Lower lobe of right lung (tissue), 2 donors: ENCODE measurements around the gene BACH1. TPM values are rescaled to one million over a fixed set of nuclear protein-coding genes. Genes with fewer than 3 reads are reported as not detected.
A peak's percentile ranks its signal among the peaks of the same experiment; 100 is the strongest.
"Not testable (repeated sequence)": the region's sequence is repeated elsewhere in the genome, so short reads cannot be mapped to it uniquely, and the experiment has no call there.

ENCODE experiments used
- ATAC-seq, 2 donors: fragments of 200-7000 bp; cut with Tn5 transposase; one replicate each; pipeline ENCODE4 v1.9.1; 2020 to 2022; ENCODE audit warnings: mild to moderate bottlenecking in 2 of 2, moderate library complexity in 2 of 2
- DNase-seq: peaks from one replicate; pipeline ENCODE4 v3.0.0-alpha.2; 2020
- H3K27ac ChIP-seq: fragments of 200-600 bp; one replicate; pipeline ENCODE4 v1.8.0; 2022
- H3K27me3 ChIP-seq: fragments of 200-600 bp; one replicate; pipeline ENCODE4 v1.8.0; 2022; ENCODE audit warnings: low read depth
- H3K36me3 ChIP-seq: fragments of 200-600 bp; one replicate; pipeline ENCODE4 v1.8.0; 2022; ENCODE audit warnings: mild to moderate bottlenecking
- H3K4me1 ChIP-seq: fragments of 200-600 bp; one replicate; pipeline ENCODE4 v1.8.0; 2022
- H3K4me3 ChIP-seq: fragments of 200-600 bp; one replicate; pipeline ENCODE4 v1.8.0; 2022; ENCODE audit warnings: mild to moderate bottlenecking
- H3K9me3 ChIP-seq: fragments of 200-600 bp; one replicate; pipeline ENCODE4 v1.8.0; 2022
- CTCF ChIP-seq: fragments of 200-600 bp; IDR thresholded peaks from one replicate; pipeline ENCODE4 v1.8.0; 2022; ENCODE audit warnings: antibody characterized with exemption, mild to moderate bottlenecking
- intact Hi-C: fragments of 100-400 bp; cut with DNase I; formaldehyde crosslinking; loops from one replicate; pipeline ENCODE4 v1.11.0; 2022
- total RNA-seq: library from RNA; stranded (reverse); fragmentation: NEBNext Ultra II Directional; extraction: Animal tissue kit (Norgen Biotek cat#: 25700); gene quantifications from one replicate; pipeline ENCODE4 v1.2.1, GENCODE V29; 2021
- donor health status: DM: no; HTN: yes; CAD: no; lungs with severe emphysema.

Gene BACH1
- total RNA-seq, 1 donor from 2014 or later: 148 TPM

DNA sequence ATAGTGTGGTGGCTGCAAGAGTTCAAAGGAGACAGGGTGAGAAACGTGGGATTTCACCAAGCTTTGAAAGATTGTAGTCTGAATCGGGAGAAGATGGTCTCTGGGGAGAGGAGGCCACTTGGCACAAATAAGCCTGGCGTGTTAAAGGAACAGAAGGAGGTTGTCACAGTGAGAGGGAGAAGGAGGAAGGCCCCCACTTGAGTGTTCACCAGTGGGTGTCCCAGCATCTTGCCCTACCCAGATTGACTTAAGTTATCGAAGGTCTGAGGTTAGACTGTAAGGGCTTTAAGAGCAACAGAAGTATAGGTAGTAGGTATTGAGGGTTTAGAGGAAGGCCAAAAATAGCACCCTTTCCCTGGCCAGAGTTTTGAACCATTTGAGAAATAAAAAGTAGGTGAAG, 48.0 kb downstream of the BACH1 start:
- peaks cover 75% of the 10 kb centered on the region for H3K4me1 ChIP-seq
- no peaks in the 10 kb centered on the region for H3K27me3 ChIP-seq
- H3K9me3 ChIP-seq: no peaks in the 10 kb centered on the region
- ATAC-seq (no peak), DNase-seq (no peak)
- intact Hi-C loops: loop anchor here (10.0 kb wide), 1 partner anchor 182 kb away; no protein-coding TSS in a partner anchor
- no peak overlapping the region for H3K4me3 ChIP-seq
- H3K27ac ChIP-seq: no peak overlapping the region
- H3K36me3 ChIP-seq: peaks cover 13% of the 10 kb centered on the region
- TF ChIP-seq CTCF: no peak

DNA sequence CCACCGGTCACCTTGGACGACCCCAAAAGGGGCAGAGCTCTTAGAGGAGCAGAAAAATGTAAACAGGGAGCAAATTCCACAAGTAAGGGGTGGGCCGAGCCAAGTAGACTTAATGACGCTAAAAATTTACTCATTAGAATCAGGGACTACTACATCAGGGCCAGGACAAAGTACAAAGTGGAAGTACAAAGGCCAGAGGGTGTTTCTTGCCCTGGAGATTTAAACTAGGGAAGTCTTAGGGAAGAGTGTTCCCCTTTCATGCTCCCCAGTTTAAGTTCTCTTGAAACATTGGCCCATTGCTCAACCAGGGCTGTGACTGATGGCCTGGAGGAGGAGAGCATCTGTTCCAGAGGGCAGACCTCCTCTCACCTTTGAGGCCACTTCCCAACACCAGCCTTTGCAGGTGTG, 48.6 kb downstream of the BACH1 start:
- no peak for TF ChIP-seq CTCF
- intact Hi-C loops: loop anchor here (10.0 kb wide), 1 partner anchor 182 kb away; no protein-coding TSS in a partner anchor
- no peak overlapping the region for H3K4me3 ChIP-seq
- H3K36me3 ChIP-seq: peaks cover 13% of the 10 kb centered on the region
- no peaks in the 10 kb centered on the region for H3K27me3 ChIP-seq
- DNase-seq: no peak
- H3K27ac ChIP-seq: no peak overlapping the region
- H3K4me1 ChIP-seq: peaks cover 70% of the 10 kb centered on the region
- no peaks in the 10 kb centered on the region for H3K9me3 ChIP-seq
- peak; percentile 6 to 38 for ATAC-seq

- no peak overlapping the region for H3K4me3 ChIP-seq
- H3K27me3 ChIP-seq: no peaks in the 10 kb centered on the region
- peaks cover 8% of the 10 kb centered on the region for H3K36me3 ChIP-seq
- H3K9me3 ChIP-seq: no peaks in the 10 kb centered on the region
- TF ChIP-seq CTCF: no peak
- no peak overlapping the region for H3K27ac ChIP-seq
- intact Hi-C loops: loop anchor here (10.0 kb wide), 1 partner anchor 185 kb away; no protein-coding TSS in a partner anchor
- DNase-seq (peak; percentile 55), ATAC-seq (peak; percentile 60 to 75)
- H3K4me1 ChIP-seq: peaks cover 52% of the 10 kb centered on the region
Observed at GRCh38 chr21:29349702-29350101, 51.0 kb downstream of the BACH1 start.

DNA sequence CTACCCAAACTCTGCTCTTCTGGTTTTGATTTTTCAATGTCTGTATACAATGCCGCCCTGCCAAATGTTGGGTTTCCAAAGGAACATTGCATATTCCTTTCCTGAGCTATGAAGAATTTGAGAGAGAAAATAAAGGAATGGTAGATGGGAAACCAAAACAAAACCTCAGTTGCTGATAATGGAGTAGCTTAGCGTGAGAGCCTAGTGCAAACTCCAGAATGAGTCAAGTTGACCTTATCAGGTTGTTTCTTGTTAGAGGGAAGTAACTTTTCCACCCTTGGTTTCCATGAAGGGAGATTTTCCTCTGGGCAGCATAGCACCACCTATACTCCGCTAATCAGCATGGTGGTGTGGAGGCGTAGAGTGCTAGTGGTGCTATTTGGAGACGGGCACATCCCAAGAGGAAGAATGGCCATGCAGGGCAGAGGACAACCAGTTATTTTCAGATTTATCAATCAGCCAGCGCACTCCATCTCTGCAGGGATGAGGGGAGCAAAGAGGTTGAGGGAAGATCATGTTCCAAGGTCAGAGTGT, 51.6 kb downstream of the BACH1 start:
- peaks cover 52% of the 10 kb centered on the region for H3K4me1 ChIP-seq
- H3K4me3 ChIP-seq: no peak overlapping the region
- DNase-seq: no peak
- no peaks in the 10 kb centered on the region for H3K27me3 ChIP-seq
- peaks cover 8% of the 10 kb centered on the region for H3K36me3 ChIP-seq
- TF ChIP-seq CTCF: no peak
- intact Hi-C loops: no loop called here
- no peak for ATAC-seq
- H3K9me3 ChIP-seq: no peaks in the 10 kb centered on the region
- no peak overlapping the region for H3K27ac ChIP-seq

DNA sequence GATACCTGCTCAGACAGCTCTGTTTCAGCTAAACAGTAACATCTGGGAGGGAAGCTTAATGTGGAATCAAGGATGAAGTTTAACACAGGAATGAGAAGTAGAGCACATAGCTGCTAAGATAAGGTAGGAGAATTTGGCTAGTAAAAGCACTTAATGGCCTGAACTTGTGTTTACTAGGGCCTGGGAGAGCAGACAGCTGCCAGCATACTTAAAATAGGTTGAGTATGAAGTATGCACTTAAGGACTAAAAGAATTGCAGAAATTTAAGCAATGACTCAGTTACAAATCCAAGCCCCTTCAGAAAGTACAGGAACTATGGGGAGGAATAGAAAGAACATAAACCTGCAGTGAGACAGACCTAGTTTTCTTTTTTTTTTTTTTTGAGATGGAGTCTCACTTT, 53.0 kb downstream of the BACH1 start:
- intact Hi-C loops: no loop called here
- Histone ChIP-seq H3K4me1 (peaks cover 47% of the 10 kb centered on the region), H3K9me3 (no peaks in the 10 kb centered on the region), H3K27me3 (no peaks in the 10 kb centered on the region), H3K27ac (no peak overlapping the region), H3K4me3 (no peak overlapping the region), H3K36me3 (peaks cover 8% of the 10 kb centered on the region)
- TF ChIP-seq CTCF: no peak
- ATAC-seq (peak; percentile 72 to 91), DNase-seq (no peak)

GRCh38 chr21:29355043-29355710, 56.5 kb downstream of the BACH1 start:
- ATAC-seq, H3K36me3 ChIP-seq, H3K27ac ChIP-seq, intact Hi-C loops, H3K4me3 ChIP-seq, H3K9me3 ChIP-seq, DNase-seq, H3K27me3 ChIP-seq: not testable (repeated sequence)
- H3K4me1 ChIP-seq: peaks cover 24% of the 10 kb centered on the region

- H3K36me3 ChIP-seq, H3K9me3 ChIP-seq, DNase-seq, H3K4me3 ChIP-seq, H3K27me3 ChIP-seq, intact Hi-C loops, H3K27ac ChIP-seq, ATAC-seq: not testable (repeated sequence)
- peaks cover 13% of the 10 kb centered on the region for H3K4me1 ChIP-seq
Observed at GRCh38 chr21:29356291-29356690, 57.6 kb downstream of the BACH1 start.

GRCh38 chr21:29356810-29357209, 58.1 kb downstream of the BACH1 start:
- ATAC-seq, H3K27ac ChIP-seq, H3K27me3 ChIP-seq, DNase-seq, intact Hi-C loops, H3K9me3 ChIP-seq, H3K4me3 ChIP-seq, H3K4me1 ChIP-seq: not testable (repeated sequence)
- H3K36me3 ChIP-seq: peaks cover 11% of the 10 kb centered on the region
